Karpas-422 (cell line): ENCODE measurements around the gene TMEM106C. TPM values are rescaled to one million over a fixed set of nuclear protein-coding genes. Genes with fewer than 3 reads are reported as not detected.

Source experiments
- DNase-seq: peaks from one replicate; pipeline ENCODE4 v3.0.0-alpha.2; 2015
- H2AFZ ChIP-seq: fragments of 200-600 bp; sonication (generic); 2 replicates; pipeline ENCODE4 v1.6.1; 2014; ENCODE audit warnings: antibody characterized with exemption, low read length, mixed read lengths
- H3K27ac ChIP-seq: fragments of 200-600 bp; sonication (generic); 2 replicates; pipeline ENCODE4 v1.5.1; 2014; ENCODE audit warnings: mild to moderate bottlenecking, low read length, moderate library complexity
- H3K27me3 ChIP-seq: fragments of 200-600 bp; sonication (generic); 2 replicates; pipeline ENCODE4 v1.6.1; 2014; ENCODE audit warnings: low read length, mixed read lengths
- H3K36me3 ChIP-seq: fragments of 200-600 bp; sonication (generic); 2 replicates; pipeline ENCODE4 v1.6.1; 2014; ENCODE audit warnings: low read length, mixed read lengths; ENCODE audit not compliant: insufficient read depth
- H3K4me1 ChIP-seq: fragments of 200-600 bp; sonication (generic); 2 replicates; pipeline ENCODE4 v1.6.1; 2014; ENCODE audit warnings: mild to moderate bottlenecking, low read length, mixed read lengths
- H3K4me2 ChIP-seq: fragments of 200-600 bp; sonication (generic); 2 replicates; pipeline ENCODE4 v1.6.1; 2014; ENCODE audit warnings: low read length, low read depth, mild to moderate bottlenecking; ENCODE audit not compliant: poor library complexity, severe bottlenecking
- H3K4me3 ChIP-seq: fragments of 200-600 bp; sonication (generic); 2 replicates; pipeline ENCODE4 v1.5.1; 2014; ENCODE audit warnings: mild to moderate bottlenecking, antibody characterized with exemption, low read length, mixed read lengths
- H3K79me2 ChIP-seq: fragments of 200-600 bp; sonication (generic); 2 replicates; pipeline ENCODE4 v1.6.1; 2014; ENCODE audit warnings: mild to moderate bottlenecking, low read length, mixed read lengths
- H3K9ac ChIP-seq: fragments of 200-600 bp; sonication (generic); 2 replicates; pipeline ENCODE4 v1.6.0; 2014; ENCODE audit warnings: low read length
- H3K9me2 ChIP-seq: fragments of 200-600 bp; sonication (generic), shearing (Covaris generic); replicated peaks from 2 replicates; pipeline ENCODE4 v1.6.0; 2014; ENCODE audit warnings: mild to moderate bottlenecking, low read length, moderate library complexity; ENCODE audit not compliant: insufficient read depth
- H3K9me3 ChIP-seq: fragments of 300-700, 200-600 bp; sonication (generic); 2 replicates; pipeline ENCODE4 v1.6.1; 2014; ENCODE audit warnings: low read length, mixed read lengths
- H4K20me1 ChIP-seq: fragments of 200-600 bp; sonication (generic); 2 replicates; pipeline ENCODE4 v1.6.1; 2014; ENCODE audit warnings: mild to moderate bottlenecking, antibody characterized with exemption, low read length, low read depth; ENCODE audit not compliant: insufficient read depth
- total RNA-seq: library from RNA; depleted of rRNA; stranded (reverse); fragments of >200 nt; shearing (Covaris generic); gene quantifications from 2 replicates; pipeline ENCODE4 v1.2.3, GENCODE V29; 2014; ENCODE audit warnings: low replicate concordance

The TMEM106C gene
- total RNA-seq, 1 experiment from 2014 or later = 127 TPM

- peaks cover 12% of the 10 kb centered on the region for H3K4me1 ChIP-seq
- no peaks in the 10 kb centered on the region for H4K20me1 ChIP-seq
- H3K9ac ChIP-seq = no peak overlapping the region
- no peaks in the 10 kb centered on the region for H3K79me2 ChIP-seq
- H2AFZ ChIP-seq = no peak overlapping the region
- no peaks in the 10 kb centered on the region for H3K36me3 ChIP-seq
- no peak for DNase-seq
- H3K27ac ChIP-seq = no peak overlapping the region
- H3K9me3 ChIP-seq = no peaks in the 10 kb centered on the region
- H3K4me2 ChIP-seq = no peak overlapping the region
- no peaks in the 10 kb centered on the region for H3K27me3 ChIP-seq
- no peaks in the 10 kb centered on the region for H3K9me2 ChIP-seq
- H3K4me3 ChIP-seq = no peak overlapping the region
These were observed 15.8 kb downstream of the TMEM106C start for GRCh38 chr12:47979166-47979565.

DNA sequence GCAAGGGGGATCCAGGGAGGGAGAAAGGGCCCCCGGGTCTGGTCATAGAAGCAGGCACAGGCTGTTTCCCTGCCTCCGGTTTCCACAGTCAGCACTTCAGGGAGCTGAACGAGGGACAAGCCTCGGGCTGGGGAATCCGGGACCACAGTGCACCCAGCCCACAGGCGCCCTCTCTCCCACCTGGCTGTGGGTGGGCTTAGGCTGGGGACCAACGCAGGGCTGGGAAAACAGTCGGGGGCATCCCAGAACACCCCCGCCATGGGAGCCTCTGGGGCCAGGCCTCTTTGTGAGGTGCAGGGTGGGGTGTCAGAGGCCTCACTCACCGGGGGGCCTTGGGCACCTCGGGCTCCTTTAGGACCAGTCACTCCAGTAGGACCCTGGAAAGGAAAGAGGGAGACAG lies 16.3 kb downstream of the TMEM106C start:
- no peak for DNase-seq
- H3K27ac ChIP-seq = no peak overlapping the region
- no peaks in the 10 kb centered on the region for H3K9me2 ChIP-seq
- H3K4me1 ChIP-seq = peaks cover 13% of the 10 kb centered on the region
- no peak overlapping the region for H3K4me2 ChIP-seq
- no peaks in the 10 kb centered on the region for H3K36me3 ChIP-seq
- no peaks in the 10 kb centered on the region for H3K27me3 ChIP-seq
- no peak overlapping the region for H3K9ac ChIP-seq
- no peak overlapping the region for H3K4me3 ChIP-seq
- H4K20me1 ChIP-seq = no peaks in the 10 kb centered on the region
- no peaks in the 10 kb centered on the region for H3K79me2 ChIP-seq
- no peak overlapping the region for H2AFZ ChIP-seq
- H3K9me3 ChIP-seq = no peaks in the 10 kb centered on the region

DNA sequence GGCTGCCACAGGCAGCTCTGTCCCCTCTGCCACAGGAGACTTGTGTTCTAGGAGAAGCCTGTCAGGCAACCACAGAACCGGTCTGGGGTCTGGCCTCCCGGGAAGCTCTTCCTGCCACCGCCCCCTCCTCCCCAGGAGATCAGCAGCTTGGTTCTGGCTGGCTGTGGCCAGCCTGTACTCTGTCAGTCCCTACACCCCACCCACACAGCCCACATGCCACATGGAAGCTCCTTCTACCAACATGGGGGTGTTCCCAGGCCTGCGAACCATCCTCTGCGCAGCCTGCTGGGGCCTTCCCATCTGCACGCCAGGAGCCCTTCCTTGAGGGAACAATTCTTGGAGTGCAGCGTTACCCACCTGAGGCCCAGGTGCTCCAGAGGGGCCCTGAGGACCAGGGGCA lies 16.8 kb downstream of the TMEM106C start:
- no peak for DNase-seq
- Histone ChIP-seq H3K36me3 (no peaks in the 10 kb centered on the region), H3K9me2 (no peaks in the 10 kb centered on the region), H3K27ac (no peak overlapping the region), H3K9ac (no peak overlapping the region), H3K27me3 (no peaks in the 10 kb centered on the region), H3K4me2 (no peak overlapping the region), H3K4me3 (no peak overlapping the region), H2AFZ (no peak overlapping the region), H4K20me1 (no peaks in the 10 kb centered on the region), H3K4me1 (peaks cover 13% of the 10 kb centered on the region), H3K9me3 (no peaks in the 10 kb centered on the region), H3K79me2 (no peaks in the 10 kb centered on the region)

- Histone ChIP-seq H3K27ac (no peak overlapping the region), H3K27me3 (no peaks in the 10 kb centered on the region), H3K9me2 (no peaks in the 10 kb centered on the region), H3K9ac (no peak overlapping the region), H3K36me3 (no peaks in the 10 kb centered on the region), H2AFZ (no peak overlapping the region), H3K4me3 (no peak overlapping the region), H4K20me1 (no peaks in the 10 kb centered on the region), H3K4me1 (peaks cover 13% of the 10 kb centered on the region), H3K79me2 (no peaks in the 10 kb centered on the region), H3K9me3 (no peaks in the 10 kb centered on the region), H3K4me2 (no peak overlapping the region)
- DNase-seq = no peak
These were observed 17.5 kb downstream of the TMEM106C start for GRCh38 chr12:47980779-47981495.

- Histone ChIP-seq H3K79me2 (no peaks in the 10 kb centered on the region), H3K4me3 (no peak overlapping the region), H3K4me2 (no peak overlapping the region), H4K20me1 (no peaks in the 10 kb centered on the region), H3K9me2 (no peaks in the 10 kb centered on the region), H3K27ac (no peak overlapping the region), H3K4me1 (peaks cover 13% of the 10 kb centered on the region), H3K36me3 (no peaks in the 10 kb centered on the region), H3K9ac (no peak overlapping the region), H3K9me3 (no peaks in the 10 kb centered on the region), H2AFZ (no peak overlapping the region), H3K27me3 (no peaks in the 10 kb centered on the region)
- DNase-seq = no peak
These were observed 18.3 kb downstream of the TMEM106C start for GRCh38 chr12:47981496-47982260.

DNA sequence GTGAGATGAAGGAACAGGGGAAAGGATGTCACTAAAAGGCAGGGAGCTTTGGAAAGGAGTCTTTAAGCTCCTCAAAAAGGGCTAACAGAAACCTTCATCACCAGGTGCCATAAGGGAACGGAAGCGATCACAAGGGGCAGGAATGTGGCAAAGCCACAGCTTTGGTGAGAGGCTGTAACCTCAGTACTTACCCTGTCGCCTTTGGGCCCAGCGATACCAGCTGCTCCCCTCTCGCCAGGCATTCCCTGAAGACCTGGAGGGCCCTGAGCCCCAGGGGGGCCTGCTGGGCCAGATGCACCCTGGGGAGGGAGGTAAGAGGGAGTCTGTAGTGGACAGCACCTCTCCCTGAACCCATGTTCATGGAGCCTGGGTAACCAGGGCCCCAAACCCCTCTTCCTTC lies 18.9 kb downstream of the TMEM106C start:
- H3K4me2 ChIP-seq = no peak overlapping the region
- no peak for DNase-seq
- H3K4me3 ChIP-seq = no peak overlapping the region
- H3K27ac ChIP-seq = no peak overlapping the region
- H3K4me1 ChIP-seq = peaks cover 13% of the 10 kb centered on the region
- H3K79me2 ChIP-seq = no peaks in the 10 kb centered on the region
- no peak overlapping the region for H3K9ac ChIP-seq
- H2AFZ ChIP-seq = no peak overlapping the region
- no peaks in the 10 kb centered on the region for H3K9me2 ChIP-seq
- H3K36me3 ChIP-seq = no peaks in the 10 kb centered on the region
- H3K9me3 ChIP-seq = no peaks in the 10 kb centered on the region
- H3K27me3 ChIP-seq = no peaks in the 10 kb centered on the region
- H4K20me1 ChIP-seq = no peaks in the 10 kb centered on the region

DNA sequence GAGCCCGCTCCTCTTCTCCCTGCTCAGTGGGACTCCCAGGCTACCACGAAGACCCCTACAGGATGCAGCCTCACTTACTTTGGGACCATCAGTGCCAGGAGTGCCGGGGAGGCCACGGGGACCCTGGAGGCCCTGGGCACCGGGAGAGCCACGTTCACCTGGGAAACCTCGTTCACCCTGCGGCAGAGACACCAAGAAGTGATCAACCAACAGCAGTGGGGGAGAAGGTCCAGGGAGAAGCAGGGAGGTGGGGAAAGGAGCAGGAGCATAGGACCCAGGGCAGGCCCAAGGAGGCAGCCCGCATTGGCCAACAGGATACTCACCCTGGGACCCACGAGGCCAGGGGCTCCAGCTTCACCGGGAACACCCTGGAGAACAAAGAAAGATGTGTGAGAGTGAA lies 19.4 kb downstream of the TMEM106C start:
- Histone ChIP-seq H3K4me2 (no peak overlapping the region), H4K20me1 (no peaks in the 10 kb centered on the region), H3K36me3 (no peaks in the 10 kb centered on the region), H3K4me3 (no peak overlapping the region), H3K9ac (no peak overlapping the region), H3K27ac (no peak overlapping the region), H3K9me3 (no peaks in the 10 kb centered on the region), H2AFZ (no peak overlapping the region), H3K79me2 (no peaks in the 10 kb centered on the region), H3K4me1 (peaks cover 13% of the 10 kb centered on the region), H3K9me2 (no peaks in the 10 kb centered on the region), H3K27me3 (no peaks in the 10 kb centered on the region)
- no peak for DNase-seq

DNA sequence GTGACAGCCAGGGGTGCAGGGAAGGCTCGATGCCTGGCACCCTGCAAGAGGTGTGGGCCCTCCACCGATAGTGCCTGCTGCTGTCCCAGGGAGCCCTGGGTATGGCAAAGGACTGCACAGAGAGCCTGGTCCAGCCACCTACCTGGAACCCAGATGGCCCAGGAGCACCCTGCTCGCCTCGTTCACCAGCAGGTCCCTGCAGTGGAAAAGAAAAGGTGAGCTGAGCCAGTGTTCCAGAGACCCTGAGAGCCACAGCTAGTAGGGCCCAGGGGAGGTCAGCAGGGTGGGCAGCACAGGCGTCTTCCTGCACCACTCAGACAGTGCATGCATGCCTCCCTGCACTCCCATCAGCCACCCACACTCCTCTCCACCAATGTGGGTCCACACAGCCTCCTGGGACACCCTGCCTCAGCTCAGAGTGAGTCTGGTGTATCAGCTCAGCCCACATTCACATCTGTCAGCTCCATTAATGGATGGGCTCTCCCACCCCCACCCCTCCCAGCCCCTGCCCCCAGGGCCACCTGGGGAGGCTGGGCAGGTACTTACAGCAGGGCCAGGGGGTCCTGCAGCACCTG lies 20.2 kb downstream of the TMEM106C start:
- H3K4me3 ChIP-seq = no peak overlapping the region
- H3K9me2 ChIP-seq = no peaks in the 10 kb centered on the region
- no peak overlapping the region for H3K9ac ChIP-seq
- no peaks in the 10 kb centered on the region for H3K27me3 ChIP-seq
- no peak overlapping the region for H3K4me2 ChIP-seq
- no peaks in the 10 kb centered on the region for H3K36me3 ChIP-seq
- no peaks in the 10 kb centered on the region for H4K20me1 ChIP-seq
- H3K27ac ChIP-seq = no peak overlapping the region
- no peak overlapping the region for H2AFZ ChIP-seq
- peak; percentile 62 for DNase-seq
- no peaks in the 10 kb centered on the region for H3K9me3 ChIP-seq
- H3K4me1 ChIP-seq = peaks cover 13% of the 10 kb centered on the region
- no peaks in the 10 kb centered on the region for H3K79me2 ChIP-seq
